ENCODE results near the gene PBX4.

Gene PBX4

DNA sequence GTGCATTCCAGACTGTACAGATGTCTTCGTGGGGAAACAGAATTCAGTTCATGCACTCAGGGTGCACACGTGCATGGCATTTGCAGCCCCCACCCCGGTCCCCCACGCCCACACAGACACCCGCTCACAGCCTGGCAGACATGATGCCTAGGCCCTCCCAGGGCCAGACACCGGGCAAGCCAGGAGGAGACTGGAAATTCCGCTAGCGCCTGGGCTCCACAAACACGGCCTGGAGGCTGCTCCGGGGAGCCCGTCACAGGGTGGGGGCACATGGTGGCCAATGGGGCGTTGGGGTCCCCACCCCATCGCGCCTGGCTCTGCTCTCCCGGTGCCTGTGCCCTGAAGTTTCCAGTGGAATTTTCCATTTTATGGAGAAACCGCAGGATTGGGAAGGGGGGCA, 76.9 kb downstream of the PBX4 start:
- no peak for DNase-seq (ENCODE audit: low read depth in 2 of 3, low spot score in 2 of 3)

- peak in 1 of 3 experiments; percentile 71 for DNase-seq (ENCODE audit: low read depth in 2 of 3, low spot score in 2 of 3)
Measured at GRCh38 chr19:19540715-19541515, 77.6 kb downstream of the PBX4 start.

DNA sequence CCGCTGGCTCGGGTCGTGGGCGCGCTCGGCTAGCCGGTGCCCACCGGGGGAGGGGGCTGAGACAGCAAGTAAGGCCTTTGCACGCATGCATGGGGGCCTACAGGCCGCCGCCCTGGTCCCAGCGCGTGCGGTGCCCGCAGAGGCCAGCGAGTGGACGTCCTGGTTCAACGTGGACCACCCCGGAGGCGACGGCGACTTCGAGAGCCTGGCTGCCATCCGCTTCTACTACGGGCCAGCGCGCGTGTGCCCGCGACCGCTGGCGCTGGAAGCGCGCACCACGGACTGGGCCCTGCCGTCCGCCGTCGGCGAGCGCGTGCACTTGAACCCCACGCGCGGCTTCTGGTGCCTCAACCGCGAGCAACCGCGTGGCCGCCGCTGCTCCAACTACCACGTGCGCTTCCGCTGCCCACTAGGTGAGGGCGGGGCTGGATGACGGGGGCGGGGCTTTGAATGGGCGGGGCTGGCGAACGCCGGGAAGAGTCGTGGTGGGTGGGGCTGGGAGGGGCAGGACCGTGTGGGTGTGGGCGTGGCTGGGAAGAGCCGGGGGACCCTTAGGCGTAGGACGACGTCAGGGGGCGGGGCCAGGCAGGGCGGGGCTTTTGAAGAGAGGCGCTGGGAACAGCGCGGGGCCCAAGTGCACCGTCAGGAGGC, 78.3 kb downstream of the PBX4 start:
- DNase-seq (ENCODE audit: low read depth in 2 of 3, low spot score in 2 of 3): peak in 2 of 3 experiments; percentile 38 to 71

DNA sequence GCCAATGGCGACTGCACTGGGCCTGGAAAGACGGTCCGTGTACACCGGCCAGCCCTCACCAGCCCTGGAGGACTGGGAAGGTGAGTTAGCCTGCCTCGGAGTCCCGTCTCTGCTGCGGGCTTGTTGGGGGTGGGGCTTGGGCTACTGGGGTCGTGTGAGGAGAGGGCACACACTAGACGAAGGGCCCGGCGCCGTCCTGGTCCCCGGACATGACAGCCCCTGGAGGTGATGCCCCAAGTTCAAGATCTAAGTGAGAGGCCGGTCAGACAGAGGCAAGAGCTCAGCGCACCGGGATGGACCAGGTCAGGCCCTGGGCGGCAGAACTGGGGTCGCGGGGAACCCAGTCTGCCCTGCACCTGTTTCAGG, 78.8 kb downstream of the PBX4 start:
- no peak for DNase-seq (ENCODE audit: low read depth in 2 of 3, low spot score in 2 of 3)

DNA sequence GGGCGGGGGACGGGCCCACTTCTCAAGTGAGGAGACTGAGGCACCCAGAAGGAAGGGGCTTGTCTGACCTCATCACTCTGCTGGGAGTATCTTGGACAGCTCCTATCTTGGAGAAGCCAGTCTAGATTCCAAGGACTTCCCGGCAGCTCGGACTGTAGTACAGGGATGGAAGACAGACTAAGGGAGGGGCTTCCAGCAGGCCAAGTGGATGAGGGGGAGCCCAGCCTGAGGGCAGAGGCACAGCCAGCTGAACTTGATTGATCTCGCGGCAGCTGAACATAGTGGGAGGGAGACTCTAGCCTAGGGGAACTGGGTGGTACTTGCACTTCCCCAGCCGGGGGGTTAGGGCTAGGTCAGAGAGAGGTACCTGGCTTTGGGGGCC, 79.7 kb downstream of the PBX4 start:
- no peak for DNase-seq (ENCODE audit: low read depth in 2 of 3, low spot score in 2 of 3)

DNA sequence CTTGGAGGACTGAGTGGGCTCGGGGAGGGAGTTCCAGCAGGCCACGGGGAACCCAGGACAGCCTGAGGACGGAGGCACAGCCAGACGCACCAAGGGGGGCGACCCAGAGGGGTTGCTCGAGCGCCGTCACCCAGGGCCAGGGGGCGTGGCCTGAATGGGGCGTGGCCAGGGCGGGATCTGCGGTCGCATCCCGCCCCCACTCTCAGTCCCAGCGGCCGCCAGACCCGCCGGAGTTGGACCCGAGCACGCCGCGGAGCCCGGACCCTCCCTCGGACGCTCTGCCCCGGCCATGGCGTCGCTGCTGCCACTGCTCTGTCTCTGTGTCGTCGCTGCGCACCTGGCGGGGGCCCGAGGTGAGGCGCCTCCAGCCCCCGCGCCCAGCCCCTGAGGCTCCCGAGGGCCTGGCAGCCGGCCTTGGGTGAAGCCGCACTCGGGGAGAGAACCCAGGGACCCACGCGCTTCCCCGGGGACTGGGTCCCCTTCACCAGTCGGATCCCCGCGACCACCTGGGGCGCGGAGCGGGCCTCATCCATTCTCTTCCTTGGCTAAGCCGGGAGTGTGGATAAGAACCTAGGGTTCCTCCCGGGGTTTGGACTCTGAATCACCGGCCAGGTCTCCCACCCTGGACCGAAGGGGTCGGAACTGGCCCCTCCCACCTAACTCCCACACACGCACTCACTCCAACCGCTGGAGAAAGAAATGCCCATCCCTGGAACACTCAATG, 80.3 kb downstream of the PBX4 start, which contains the start of gene CILP2:
TSS of gene CILP2 (plus strand) at position 205 of the 724 bp plus-strand sequence. CDS start at position 290, 85 bp downstream.
- DNase-seq (ENCODE audit: low read depth in 2 of 3, low spot score in 2 of 3): no peak

GRCh38 chr19:19537075-19538048, 81.1 kb downstream of the PBX4 start:
- DNase-seq (ENCODE audit: low read depth in 2 of 3, low spot score in 2 of 3): no peak

DNA sequence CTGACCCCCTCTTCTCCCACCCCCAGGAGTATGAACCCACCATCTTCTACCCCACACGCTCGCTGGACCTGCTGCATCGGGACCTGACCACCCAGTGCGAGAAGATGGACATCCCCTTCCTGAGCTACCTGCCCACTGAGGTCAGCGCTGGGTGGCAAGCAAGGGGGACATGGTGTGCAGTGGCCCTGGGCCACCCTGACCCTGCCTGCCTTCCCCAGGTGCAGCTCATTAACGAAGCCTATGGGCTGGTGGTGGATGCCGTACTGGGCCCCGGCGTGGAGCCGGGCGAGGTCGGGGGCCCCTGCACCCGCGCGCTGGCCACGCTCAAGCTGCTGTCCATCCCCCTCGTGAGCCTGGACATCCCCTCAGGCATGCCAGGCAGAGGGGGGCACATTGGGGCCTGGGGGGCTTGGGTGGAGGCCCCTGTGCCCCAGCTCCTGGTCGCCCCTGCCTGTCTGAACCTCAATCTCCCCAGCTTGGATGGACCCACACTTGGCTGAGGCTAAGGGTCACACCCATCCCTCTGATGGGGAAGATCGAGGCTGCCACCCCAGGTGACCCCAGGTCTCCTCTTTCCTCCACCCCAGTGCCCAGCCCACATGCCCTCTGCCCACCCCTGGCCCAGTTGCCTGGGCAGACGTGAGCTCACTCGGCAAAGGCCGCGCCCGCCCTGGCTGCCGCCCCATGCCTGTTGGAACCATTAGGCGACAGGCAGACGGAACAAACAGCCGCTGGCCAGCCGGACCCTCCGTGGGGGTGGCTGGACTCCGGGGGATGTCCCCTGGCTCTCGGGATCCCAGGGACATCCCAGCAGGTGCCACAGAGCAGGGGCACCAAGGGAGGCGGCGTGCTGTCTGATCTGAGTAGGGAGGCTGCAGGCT, 82.9 kb downstream of the PBX4 start:
- DNase-seq (ENCODE audit: low read depth in 2 of 3, low spot score in 2 of 3): no peak

GRCh38 chr19:19534556-19535265, 83.8 kb downstream of the PBX4 start:
- DNase-seq (ENCODE audit: low read depth in 2 of 3, low spot score in 2 of 3): no peak

DNA sequence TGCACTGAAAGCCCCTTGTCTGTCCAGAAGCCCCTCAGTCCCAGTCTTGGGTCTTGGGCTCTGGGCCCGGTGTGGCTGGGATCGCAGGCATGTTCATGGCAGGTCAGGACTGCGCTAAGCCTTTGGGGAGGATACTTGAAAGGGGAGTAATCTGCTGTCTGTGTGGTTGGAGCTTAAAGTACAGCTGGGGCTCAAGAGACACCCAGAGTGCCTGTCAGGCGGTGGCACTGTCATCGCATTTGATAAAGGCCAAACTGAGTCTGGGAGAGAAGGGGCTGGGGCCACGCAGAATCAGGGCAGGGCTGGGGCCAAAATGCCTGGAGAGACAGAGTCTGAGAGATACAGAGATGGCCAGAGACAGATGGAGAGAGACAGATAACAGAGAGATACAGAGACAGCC, 84.6 kb downstream of the PBX4 start:
- DNase-seq (ENCODE audit: low read depth in 2 of 3, low spot score in 2 of 3): no peak

GRCh38 chr19:19532806-19533701, 85.4 kb downstream of the PBX4 start:
- no peak for DNase-seq (ENCODE audit: low read depth in 2 of 3, low spot score in 2 of 3)

DNA sequence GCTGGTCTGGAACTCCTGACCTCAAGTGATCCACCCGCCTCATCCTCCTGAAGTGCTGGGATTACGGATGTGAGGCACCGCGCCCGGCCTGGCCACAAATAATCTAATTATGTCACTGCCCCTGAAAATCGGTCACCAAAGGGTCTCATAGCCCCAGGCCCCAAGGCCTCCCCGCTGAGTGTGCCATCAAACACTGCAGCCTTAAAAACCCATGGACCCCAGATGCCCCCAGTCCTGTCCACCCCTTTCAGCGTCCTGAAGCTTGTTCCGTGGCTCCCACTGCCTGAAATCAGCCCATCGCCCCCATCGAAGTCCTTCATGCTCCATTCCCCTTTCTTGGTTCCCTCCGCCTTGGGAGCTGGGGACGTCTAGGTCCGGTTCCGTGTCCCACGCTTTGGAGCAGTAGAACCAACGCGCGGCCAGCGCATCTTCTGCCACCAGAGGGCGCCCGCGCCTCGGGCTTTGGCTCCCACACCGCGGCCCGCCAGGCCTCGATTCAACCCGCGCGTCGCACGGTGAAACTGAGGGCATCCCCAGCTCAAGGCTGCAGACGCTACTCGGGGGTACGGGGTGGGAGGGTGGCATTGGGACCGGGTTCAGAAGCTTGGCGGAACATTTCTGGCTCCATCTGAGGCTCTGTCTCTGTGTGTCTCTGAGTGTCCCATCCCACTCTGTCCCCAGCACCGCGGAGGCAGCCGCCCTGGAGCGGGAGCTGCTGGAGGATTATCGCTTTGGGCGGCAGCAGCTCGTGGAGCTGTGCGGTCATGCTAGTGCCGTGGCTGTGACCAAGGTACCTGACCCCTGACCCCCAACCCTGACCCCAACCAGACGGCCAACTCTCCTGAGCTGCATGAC, 86.3 kb downstream of the PBX4 start:
- DNase-seq (ENCODE audit: low read depth in 2 of 3, low spot score in 2 of 3): peak; percentile 58 to 91 (median 84)

DNA sequence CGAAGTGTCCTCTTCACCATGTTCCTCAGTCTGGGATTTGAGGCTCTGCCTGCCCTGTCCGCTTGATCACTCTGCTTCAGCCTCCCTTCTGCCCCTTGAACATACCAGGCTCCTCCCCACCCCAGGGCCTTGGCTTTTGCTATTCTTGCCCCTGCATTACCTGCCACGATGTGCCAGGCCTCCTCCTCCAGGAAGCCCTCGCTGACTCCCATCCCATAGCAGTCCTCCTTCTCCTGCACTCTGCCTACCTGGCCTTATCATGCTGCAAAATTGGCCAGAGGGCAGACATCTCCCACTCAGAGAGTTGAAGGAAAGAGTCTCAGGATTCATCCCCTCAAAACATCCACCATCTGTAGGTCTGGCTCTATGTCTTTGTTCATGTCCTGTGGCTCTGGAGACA, 87.6 kb downstream of the PBX4 start:
- DNase-seq (ENCODE audit: low read depth in 2 of 3, low spot score in 2 of 3): no peak

- no peak for DNase-seq (ENCODE audit: low read depth in 2 of 3, low spot score in 2 of 3)
Measured at GRCh38 chr19:19530423-19530804, 88.1 kb downstream of the PBX4 start.

- DNase-seq (ENCODE audit: low read depth in 2 of 3, low spot score in 2 of 3): no peak
Measured at GRCh38 chr19:19529783-19530422, 88.6 kb downstream of the PBX4 start.

DNA sequence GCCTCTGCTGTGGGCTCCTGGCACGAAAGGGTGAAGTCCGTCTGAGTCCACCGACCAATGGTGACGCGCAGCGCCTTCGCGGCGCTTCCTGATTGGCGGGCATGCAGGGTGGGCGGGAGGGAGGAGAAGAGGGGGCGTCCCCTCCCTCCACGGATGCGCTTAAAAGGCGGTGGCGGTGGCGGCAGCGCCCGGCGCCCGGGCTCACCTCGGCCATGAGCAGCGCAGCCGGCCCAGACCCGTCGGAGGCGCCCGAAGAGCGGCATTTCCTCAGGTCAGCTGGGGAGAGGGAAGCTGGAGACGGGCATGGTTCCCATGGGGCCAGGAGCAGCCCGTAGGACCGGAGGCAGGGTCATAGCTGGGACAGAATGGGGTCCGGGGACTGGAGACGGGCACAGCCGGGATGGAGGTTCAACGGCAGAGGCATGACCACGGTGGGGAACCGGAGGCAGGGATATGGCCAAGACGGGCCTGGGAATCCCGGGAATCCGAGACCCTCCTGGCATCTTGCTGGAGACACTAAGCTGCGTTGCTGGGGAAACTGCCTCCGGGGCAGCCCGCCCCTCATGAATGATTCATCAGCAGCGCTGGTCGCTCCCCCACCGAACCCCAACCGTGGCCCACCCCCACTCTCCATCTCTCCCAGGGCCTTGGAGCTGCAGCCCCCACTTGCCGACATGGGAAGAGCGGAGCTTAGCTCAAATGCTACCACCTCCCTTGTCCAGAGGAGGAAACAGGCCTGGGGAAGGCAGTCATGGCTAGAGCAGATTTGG, 89.6 kb downstream of the PBX4 start, which contains the start of gene YJEFN3:
TSS of gene YJEFN3 (plus strand) at position 191 of the 770 bp plus-strand sequence. CDS start at position 213, 22 bp downstream.
- no peak for DNase-seq (ENCODE audit: low read depth in 2 of 3, low spot score in 2 of 3)
